HG03354 (cell line): ENCODE measurements around the gene DNAAF8.

Source experiments
- ATAC-seq: cut with Tn5 transposase; IDR thresholded peaks from one replicate; pipeline ENCODE4 v1.9.1; 2021; ENCODE audit warnings: mild to moderate bottlenecking; ENCODE audit not compliant: unreplicated experiment, poor library complexity, severe bottlenecking

Gene DNAAF8

GRCh38 chr16:4694642-4695451 lies 39.5 kb upstream of the DNAAF8 start:
- ATAC-seq = no peak

- ATAC-seq = no peak
These were observed 38.7 kb upstream of the DNAAF8 start for GRCh38 chr16:4695473-4696171.

GRCh38 chr16:4696172-4696904 lies 38.0 kb upstream of the DNAAF8 start:
- no peak for ATAC-seq

- ATAC-seq = no peak
These were observed 37.2 kb upstream of the DNAAF8 start for GRCh38 chr16:4696905-4697847.

- no peak for ATAC-seq
These were observed 36.5 kb upstream of the DNAAF8 start for GRCh38 chr16:4697848-4698291.

- ATAC-seq = no peak
These were observed 35.9 kb upstream of the DNAAF8 start for GRCh38 chr16:4698321-4699045.

- no peak for ATAC-seq
These were observed 35.2 kb upstream of the DNAAF8 start for GRCh38 chr16:4699046-4699556.

- no peak for ATAC-seq
These were observed 33.8 kb upstream of the DNAAF8 start for GRCh38 chr16:4700380-4700996.

- no peak for ATAC-seq
These were observed 33.2 kb upstream of the DNAAF8 start for GRCh38 chr16:4700997-4701743.

GRCh38 chr16:4701791-4702465 lies 32.4 kb upstream of the DNAAF8 start:
- ATAC-seq = no peak

- ATAC-seq = no peak
These were observed 31.9 kb upstream of the DNAAF8 start for GRCh38 chr16:4702466-4702808.

- ATAC-seq = no peak
These were observed 30.4 kb upstream of the DNAAF8 start for GRCh38 chr16:4703906-4704305.

- ATAC-seq = no peak
These were observed 29.8 kb upstream of the DNAAF8 start for GRCh38 chr16:4704491-4704890.

- no peak for ATAC-seq
These were observed 29.4 kb upstream of the DNAAF8 start for GRCh38 chr16:4704913-4705312.

- no peak for ATAC-seq
These were observed 27.5 kb upstream of the DNAAF8 start for GRCh38 chr16:4706871-4707270.

GRCh38 chr16:4709481-4709880 lies 24.9 kb upstream of the DNAAF8 start:
- no peak for ATAC-seq
